HEK293T (cell line): ENCODE results near the gene KCNF1.

Experiments
- ARNT ChIP-seq: fragments of 450-650 bp; IDR thresholded peaks from 2 replicates; pipeline ENCODE4 v1.6.1; 2017; ENCODE audit warnings: mild to moderate bottlenecking
- CTBP1 ChIP-seq: fragments of 450-650 bp; IDR thresholded peaks from 2 replicates; pipeline ENCODE4 v1.6.1; 2016; ENCODE audit warnings: borderline replicate concordance
- FOXA1 ChIP-seq: fragments of 450-650 bp; IDR thresholded peaks from 2 replicates; pipeline ENCODE4 v1.6.1; 2016; ENCODE audit warnings: mild to moderate bottlenecking
- FOXK2 ChIP-seq: fragments of 450-650 bp; IDR thresholded peaks from 2 replicates; pipeline ENCODE4 v1.6.1; 2016; ENCODE audit warnings: mild to moderate bottlenecking
- FOXM1 ChIP-seq: fragments of 450-650 bp; IDR thresholded peaks from 2 replicates; pipeline ENCODE4 v1.6.1; 2017; ENCODE audit warnings: mild to moderate bottlenecking, borderline replicate concordance
- HDGF ChIP-seq: fragments of 450-650 bp; IDR thresholded peaks from 2 replicates; pipeline ENCODE4 v1.6.1; 2017; ENCODE audit warnings: antibody characterized with exemption, borderline replicate concordance
- SP1 ChIP-seq: fragments of 450-650 bp; IDR thresholded peaks from 2 replicates; pipeline ENCODE4 v1.6.1; 2017
- SUZ12 ChIP-seq: fragments of 450-650 bp; IDR thresholded peaks from 2 replicates; pipeline ENCODE4 v1.6.1; 2016; ENCODE audit warnings: mild to moderate bottlenecking
- TARDBP ChIP-seq: fragments of 450-650 bp; IDR thresholded peaks from 2 replicates; pipeline ENCODE4 v1.6.1; 2016
- ZNF384 ChIP-seq: fragments of 450-650 bp; IDR thresholded peaks from 2 replicates; pipeline ENCODE4 v1.6.1; 2016
- TF ChIP-seq, protein P1 (sequence below): fragments of 450-650 bp; IDR thresholded peaks from 2 replicates; pipeline ENCODE4 v1.6.1; 2016

DNA sequence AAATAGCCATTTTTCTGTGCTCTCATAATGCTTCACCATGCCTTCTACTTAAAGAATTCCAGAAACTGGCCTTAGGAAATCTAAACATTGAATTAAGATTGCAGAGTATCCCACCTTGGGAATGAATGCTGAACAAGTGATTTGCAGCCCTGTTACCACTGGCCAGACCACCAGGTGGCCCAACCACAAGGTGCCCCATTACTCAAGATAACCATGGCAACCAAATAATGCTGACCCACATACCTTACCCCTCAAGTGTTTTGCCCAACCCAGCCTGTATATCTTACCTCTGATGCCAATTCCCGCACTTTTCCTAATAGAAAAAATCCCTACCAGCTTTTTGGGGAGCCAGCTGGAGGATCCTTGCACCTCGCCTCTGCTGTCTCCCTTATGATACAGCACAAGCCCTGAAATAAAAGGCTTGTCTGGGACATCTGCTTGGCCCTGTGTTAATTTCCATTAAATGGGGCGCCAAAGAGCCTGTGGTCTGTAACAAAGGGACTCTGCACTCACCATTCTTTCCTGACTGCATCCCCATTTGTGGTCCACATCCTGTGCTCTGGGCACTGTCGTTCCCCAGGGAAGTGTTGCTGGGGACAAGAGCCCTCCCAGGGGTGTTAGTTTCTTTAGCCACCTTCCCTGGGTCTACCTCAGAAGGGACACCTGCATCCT lies 17.3 kb upstream of the KCNF1 start:
- TF ChIP-seq, protein P1, sequence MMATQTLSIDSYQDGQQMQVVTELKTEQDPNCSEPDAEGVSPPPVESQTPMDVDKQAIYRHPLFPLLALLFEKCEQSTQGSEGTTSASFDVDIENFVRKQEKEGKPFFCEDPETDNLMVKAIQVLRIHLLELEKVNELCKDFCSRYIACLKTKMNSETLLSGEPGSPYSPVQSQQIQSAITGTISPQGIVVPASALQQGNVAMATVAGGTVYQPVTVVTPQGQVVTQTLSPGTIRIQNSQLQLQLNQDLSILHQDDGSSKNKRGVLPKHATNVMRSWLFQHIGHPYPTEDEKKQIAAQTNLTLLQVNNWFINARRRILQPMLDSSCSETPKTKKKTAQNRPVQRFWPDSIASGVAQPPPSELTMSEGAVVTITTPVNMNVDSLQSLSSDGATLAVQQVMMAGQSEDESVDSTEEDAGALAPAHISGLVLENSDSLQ, result no peak
- TF ChIP-seq ARNT (no peak), FOXM1 (no peak), FOXA1 (no peak), SUZ12 (no peak), TARDBP (no peak), ZNF384 (no peak), SP1 (no peak), CTBP1 (no peak), HDGF (no peak), FOXK2 (no peak)
